GM20000 (cell line): Measurements from ENCODE around the gene HDAC3.
A peak's percentile ranks its signal among the peaks of the same experiment; 100 is the strongest.

Experiments
- DNase-seq: peaks from one replicate; pipeline ENCODE4 v3.0.0; 2012; ENCODE audit warnings: low spot score
- TF ChIP-seq, protein P1 (sequence below): IDR thresholded peaks from 2 replicates; pipeline ENCODE4 v1.5.1; 2012; ENCODE audit warnings: mild to moderate bottlenecking, control low read depth; ENCODE audit errors: extremely low read depth, missing control alignments

The HDAC3 gene

DNA sequence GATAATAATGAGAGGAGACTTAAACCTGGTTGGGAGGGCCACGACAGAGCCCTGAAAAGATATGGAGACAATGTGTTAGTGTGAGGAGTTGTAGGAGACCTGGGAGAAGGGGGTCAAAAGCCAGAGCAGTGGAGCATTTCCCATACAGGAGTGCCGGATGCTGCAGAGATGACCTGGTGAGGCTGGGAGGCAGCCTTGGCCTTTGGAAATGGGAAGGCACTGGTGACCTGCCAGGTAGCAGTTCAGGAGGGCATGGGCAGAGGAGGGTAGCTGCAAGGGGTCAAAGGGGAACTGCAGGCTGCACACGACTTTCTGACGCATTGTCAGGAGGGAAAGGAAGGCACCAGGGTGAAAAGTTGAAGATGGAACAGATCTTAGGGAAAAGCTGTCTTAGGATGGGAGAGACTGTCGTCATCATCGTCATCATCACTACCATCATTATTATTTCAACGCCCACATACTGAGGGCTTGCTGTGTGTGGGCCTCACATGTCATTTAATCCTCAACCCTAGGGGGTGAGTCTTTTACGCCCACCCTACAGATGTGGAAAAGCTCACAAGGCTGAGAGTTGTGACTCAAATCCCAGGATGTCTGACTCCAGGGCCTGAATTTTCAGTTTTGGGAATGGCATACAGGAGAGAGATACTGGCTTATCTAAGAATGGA, 32.1 kb upstream of the HDAC3 start:
- no peak for DNase-seq
- TF ChIP-seq, protein P1, sequence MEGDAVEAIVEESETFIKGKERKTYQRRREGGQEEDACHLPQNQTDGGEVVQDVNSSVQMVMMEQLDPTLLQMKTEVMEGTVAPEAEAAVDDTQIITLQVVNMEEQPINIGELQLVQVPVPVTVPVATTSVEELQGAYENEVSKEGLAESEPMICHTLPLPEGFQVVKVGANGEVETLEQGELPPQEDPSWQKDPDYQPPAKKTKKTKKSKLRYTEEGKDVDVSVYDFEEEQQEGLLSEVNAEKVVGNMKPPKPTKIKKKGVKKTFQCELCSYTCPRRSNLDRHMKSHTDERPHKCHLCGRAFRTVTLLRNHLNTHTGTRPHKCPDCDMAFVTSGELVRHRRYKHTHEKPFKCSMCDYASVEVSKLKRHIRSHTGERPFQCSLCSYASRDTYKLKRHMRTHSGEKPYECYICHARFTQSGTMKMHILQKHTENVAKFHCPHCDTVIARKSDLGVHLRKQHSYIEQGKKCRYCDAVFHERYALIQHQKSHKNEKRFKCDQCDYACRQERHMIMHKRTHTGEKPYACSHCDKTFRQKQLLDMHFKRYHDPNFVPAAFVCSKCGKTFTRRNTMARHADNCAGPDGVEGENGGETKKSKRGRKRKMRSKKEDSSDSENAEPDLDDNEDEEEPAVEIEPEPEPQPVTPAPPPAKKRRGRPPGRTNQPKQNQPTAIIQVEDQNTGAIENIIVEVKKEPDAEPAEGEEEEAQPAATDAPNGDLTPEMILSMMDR: no peak

DNA sequence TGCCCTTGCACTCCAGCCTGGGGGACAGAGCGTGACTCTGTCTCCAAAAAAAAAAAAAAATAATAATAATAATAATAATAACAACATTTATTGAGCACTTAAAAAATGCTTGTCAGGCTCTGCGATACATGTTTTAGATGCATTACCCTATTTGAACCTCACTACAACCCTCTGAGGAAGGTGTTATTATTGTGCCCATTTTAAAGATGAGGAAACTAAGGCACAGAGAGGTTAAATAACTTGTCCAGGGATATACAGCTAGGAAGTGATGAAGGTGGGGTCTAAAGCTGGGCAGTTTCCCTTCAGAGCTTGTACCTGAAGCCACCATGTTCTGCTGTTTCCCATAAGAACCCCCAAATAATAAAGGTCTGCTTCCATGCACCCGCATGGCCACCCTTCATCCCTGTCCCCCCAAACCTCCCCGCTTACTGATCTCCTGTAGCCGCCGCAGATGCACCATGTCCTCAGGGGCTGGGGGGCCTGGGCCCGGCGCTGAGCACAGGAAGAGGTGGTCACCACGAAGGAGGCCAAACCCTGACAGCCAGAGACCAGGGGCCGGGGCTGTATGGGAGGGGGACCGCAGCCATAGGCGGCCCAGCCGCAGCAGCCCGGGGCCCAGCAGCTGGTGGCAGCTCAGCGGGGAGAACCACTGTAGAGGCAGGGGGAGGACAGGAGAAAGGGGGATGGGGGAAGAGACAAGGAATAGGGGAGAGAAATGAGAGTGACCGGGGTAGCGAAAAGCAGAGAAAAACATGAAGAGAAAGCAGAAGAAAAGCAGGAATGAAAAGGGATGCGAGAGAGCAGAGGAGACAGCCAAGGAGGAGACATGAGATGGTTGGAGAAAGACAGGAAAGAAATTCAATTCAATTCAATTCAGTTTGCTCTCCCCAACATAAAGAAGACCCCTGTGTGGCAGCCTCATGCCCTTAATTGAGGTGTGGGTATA, 29.6 kb upstream of the HDAC3 start:
- no peak for DNase-seq
- TF ChIP-seq, protein P1: no peak

DNA sequence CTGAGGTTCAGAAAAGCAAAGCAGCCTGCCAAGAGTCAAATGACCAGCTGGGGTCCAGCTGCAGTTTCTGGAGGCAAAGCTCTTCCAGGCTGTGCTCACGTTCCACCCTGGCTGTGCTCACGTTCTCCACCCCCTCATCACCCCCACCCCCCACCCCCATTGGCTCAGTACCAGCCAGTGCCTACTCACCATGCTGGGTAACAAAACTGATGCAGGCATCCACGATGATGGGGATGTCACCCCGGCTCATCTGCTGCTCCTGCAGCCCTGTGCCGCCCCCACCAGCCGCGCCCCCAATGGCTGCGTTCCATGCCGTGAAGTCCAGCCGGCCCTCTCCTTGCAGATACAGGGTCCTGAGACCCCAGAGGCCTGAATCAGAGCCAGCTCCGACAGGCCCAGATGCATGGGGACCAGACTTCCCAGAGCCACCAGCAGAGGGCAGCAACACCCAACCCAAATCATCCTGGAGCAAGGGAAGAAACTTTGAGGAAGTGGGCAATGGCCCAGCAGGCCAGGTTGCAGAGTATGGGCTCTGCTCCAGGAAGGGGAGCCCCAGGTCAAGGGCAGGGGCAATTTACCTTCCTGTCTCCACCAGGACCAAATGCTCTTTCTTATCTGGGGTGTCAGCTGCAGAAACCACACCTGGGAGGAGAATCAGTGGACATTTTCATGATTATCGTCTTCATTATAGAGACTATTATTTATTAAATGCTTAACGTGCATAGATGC, 28.2 kb upstream of the HDAC3 start:
- TF ChIP-seq, protein P1: peak; percentile 82
- peak; percentile 89 for DNase-seq

DNA sequence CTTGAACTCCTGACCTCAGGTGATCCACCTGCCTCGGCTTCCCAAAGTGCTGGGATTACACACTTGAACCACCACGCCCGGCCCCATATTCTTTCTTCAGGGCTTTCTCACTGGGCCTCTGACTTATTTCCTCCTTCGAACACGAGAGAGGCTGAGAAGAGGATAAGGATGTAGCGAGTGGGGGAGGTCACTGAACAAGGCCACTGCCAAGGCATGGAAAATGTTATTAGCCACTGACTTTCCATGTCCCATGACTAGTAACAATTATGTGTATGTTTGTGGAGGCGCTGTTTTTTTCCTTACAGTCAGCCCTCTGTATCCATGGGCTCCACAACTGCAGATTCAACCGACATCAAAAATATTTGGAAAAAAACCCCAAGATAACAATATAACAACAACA, 26.9 kb upstream of the HDAC3 start:
- TF ChIP-seq, protein P1: no peak
- DNase-seq: no peak

DNA sequence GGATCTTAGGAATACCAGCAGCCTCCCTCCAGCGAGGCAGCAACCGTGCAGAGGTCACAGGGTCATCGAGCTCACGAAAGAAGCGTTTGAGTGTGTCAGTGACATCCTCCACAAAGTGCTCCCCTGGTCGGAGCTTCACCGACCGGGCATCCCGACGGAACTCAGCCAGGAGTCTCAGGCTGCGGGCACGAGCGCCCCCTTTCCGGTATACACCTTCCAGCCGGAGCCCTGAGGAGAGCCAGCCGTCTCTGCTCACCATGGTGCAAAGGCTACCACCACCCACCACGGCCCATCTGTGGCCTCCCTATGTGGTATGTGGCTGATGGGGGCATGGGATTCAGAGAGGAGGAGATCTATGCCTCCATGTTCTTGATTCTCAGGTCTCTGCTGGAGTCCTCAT, 25.4 kb upstream of the HDAC3 start:
- no peak for DNase-seq
- TF ChIP-seq, protein P1: no peak

DNA sequence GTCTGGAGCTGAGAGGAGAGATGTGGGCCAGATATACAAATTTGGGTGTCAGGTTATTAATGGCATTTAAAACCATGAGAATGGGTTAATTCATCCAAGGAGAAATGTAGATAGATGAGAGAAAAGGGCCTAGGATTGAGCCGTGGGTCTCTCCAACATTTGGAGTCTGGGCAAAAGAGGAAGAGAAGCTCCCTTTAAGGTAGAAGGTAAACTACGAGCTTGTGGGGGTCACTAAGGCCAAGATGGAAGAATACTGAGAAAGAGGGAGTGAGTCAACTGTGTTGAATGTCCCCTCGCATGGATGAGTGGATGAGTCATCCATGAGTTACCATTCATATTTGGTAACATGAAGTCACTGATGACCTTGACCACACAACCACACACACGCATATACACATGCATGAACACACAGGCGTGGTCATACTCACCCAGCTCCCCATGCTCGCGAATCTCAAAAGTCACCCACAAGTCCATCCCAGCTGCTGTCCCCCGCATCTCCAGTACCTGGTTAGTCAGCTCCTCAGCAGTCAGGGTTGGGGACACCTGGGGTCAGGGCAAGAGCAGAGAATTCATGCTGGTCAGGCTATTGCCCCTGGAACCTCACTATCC, 21.4 kb upstream of the HDAC3 start:
- TF ChIP-seq, protein P1: no peak
- DNase-seq: peak; percentile 52
